Stimulated activated CD8-positive, alpha-beta memory T cell treated with anti-CD3 and anti-CD28 coated beads, Interleukin-15, amount 100 ng/mL, for 4 hours (primary cell): Measurements from ENCODE around the gene BEND3.
"Not testable (repeated sequence)": the region's sequence is repeated elsewhere in the genome, so short reads cannot be mapped to it uniquely, and the experiment has no call there.

Experiments used
- DNase-seq, 2 donors: peaks; one replicate each; pipeline ENCODE4 v3.0.0-alpha.2; 2020; ENCODE audit warnings: low read depth in 2 of 2

Gene BEND3

GRCh38 chr6:107033126-107033525, 82.2 kb downstream of the BEND3 start:
- DNase-seq: no peak

DNA sequence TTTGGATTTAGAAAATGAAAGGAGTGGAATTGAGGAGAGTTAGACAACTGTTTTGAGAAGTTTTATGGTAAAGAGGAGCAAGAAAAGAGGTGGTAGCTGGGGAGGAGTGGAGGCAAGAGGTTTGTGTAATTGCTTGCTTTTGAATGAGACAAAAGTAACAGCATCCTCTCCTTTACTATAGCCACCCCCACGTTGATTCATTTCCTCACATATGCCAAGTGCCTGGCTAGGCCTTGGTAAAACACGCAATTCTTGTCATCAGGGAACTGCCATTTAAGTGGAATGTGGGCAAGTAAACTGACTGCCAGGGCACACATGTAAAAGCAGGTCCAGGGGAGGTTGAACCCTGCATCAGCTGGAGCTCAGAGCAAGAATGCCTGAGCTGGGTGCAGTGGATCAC, 83.3 kb downstream of the BEND3 start:
- DNase-seq: no peak

- DNase-seq: no peak
Observed at GRCh38 chr6:107030151-107030550, 85.2 kb downstream of the BEND3 start.

DNA sequence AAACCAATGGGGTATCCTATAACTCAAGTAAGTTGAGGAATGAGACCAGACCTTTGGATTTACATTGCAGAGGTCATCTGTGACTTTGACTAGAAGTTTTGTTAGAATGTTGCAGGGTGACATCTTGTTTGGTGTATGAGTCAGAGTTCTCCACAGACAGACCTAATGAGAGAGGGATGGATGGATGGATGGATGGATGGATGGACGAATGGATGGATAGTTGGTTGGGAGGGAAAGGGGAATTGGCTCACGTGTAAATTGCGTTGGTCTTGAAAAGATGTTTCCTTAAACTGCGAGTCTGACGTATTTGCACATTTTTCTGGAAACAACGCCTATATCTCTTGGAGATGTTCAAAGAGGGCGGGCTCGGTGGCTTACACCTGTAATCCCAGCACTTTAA, 88.3 kb downstream of the BEND3 start:
- no peak for DNase-seq

- no peak for DNase-seq
Observed at GRCh38 chr6:107021446-107022185, 93.7 kb downstream of the BEND3 start.

GRCh38 chr6:107020239-107020638, 95.1 kb downstream of the BEND3 start:
- no peak for DNase-seq

DNA sequence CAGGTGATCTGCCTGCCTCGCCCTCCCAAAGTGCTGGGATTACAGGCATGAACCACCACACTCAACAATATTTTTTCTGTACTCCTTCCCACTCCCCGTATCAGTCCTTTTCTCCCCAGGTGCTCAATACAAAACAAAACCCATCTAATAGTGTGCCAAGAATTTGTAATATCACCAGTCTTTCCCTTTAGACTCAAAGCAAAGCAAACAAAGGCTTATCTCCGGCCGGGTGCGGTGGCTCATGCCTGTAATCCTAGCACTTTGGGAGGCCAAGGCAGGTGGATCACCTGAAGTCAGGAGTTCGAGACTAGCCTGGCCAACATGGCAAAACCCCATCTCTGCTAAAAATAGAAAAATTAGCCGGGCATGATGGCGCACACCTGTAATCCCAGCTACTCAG, 95.7 kb downstream of the BEND3 start:
- not testable (repeated sequence) for DNase-seq

GRCh38 chr6:107019047-107019446, 96.3 kb downstream of the BEND3 start:
- no peak for DNase-seq
